Measurements from ENCODE around the gene LYRM1. TPM values are rescaled to one million over a fixed set of nuclear protein-coding genes. Genes with fewer than 3 reads are reported as not detected.

Gene LYRM1
- total RNA-seq, 4 donors from 2014 or later: 40.0 to 201 (median 51.0) TPM

GRCh38 chr16:20878682-20879147, 21.9 kb upstream of the LYRM1 start:
- Histone ChIP-seq H3K4me3 (no peak overlapping the region), H3K27me3 (no peaks in the 10 kb centered on the region), H3K4me1 (peaks cover 0 to 11% of the 10 kb centered on the region in 2 donors), H3K36me3 (no peaks in the 10 kb centered on the region), H3K9me3 (no peaks in the 10 kb centered on the region), H3K27ac (peak overlapping the region; percentile 77 to 79)
- intact Hi-C loops (cut with DNase I; ENCODE audit: low total_unique reads): no loop called here
- no peak for DNase-seq
- no peak for TF ChIP-seq CTCF (IDR thresholded peaks at IDR 0.05)
- TF ChIP-seq POLR2A (IDR thresholded peaks at IDR 0.05): no peak

DNA sequence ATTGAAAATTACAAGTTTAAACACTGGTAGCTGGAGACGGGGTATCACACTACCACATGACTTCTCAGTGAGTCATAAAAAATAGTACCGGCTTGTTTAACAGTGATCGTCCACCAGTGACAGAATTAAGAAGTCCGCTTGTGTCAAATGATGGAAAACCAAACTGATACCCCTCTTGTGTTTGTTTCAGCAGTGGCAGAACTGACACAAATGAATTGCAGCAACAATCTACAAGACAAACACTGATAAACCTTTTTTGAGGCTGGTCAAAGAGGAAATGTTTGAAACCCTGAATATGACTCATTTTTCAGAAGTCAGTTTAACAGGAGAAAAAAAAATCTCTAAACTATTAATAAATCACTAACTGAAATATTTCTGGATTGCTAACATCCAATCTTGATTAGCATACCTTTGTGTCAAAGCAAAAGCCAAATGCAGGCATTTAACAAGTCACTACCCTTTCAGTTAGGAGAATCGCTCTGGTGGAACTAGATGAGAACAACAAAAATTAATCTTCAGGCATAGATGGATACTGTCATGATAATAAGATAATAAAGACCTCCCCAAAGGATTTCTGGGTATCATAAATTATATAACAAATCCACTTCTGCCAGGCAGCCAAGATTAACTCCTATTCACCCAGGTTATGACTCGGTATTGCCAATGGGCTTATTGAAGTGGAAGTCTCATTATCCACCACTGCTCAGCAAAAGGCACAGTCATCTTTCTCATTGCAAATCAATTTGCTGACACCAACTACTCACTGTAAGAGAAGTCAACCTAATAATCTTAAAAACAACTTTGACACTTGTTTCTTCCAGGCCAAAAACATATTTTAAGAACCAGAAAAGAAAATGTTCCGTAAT, 21.2 kb upstream of the LYRM1 start:
- Histone ChIP-seq H3K4me3 (no peak overlapping the region), H3K27me3 (no peaks in the 10 kb centered on the region), H3K9me3 (no peaks in the 10 kb centered on the region), H3K27ac (peak overlapping the region; percentile 77 to 79), H3K36me3 (no peaks in the 10 kb centered on the region), H3K4me1 (peaks cover 0 to 16% of the 10 kb centered on the region in 2 donors)
- TF ChIP-seq CTCF (IDR thresholded peaks at IDR 0.05): no peak
- TF ChIP-seq POLR2A (IDR thresholded peaks at IDR 0.05): no peak
- intact Hi-C loops (cut with DNase I; ENCODE audit: low total_unique reads): no loop called here
- no peak for DNase-seq

- TF ChIP-seq POLR2A (IDR thresholded peaks at IDR 0.05): no peak
- TF ChIP-seq CTCF (IDR thresholded peaks at IDR 0.05): no peak
- peak overlapping the region; percentile 77 to 79 for H3K27ac ChIP-seq
- H3K27me3 ChIP-seq: no peaks in the 10 kb centered on the region
- intact Hi-C loops (cut with DNase I; ENCODE audit: low total_unique reads): no loop called here
- no peak overlapping the region for H3K4me3 ChIP-seq
- H3K9me3 ChIP-seq: no peaks in the 10 kb centered on the region
- no peaks in the 10 kb centered on the region for H3K36me3 ChIP-seq
- no peak for DNase-seq
- peaks cover 5 to 16% of the 10 kb centered on the region in 2 donors for H3K4me1 ChIP-seq
Observed at GRCh38 chr16:20880867-20881502, 19.6 kb upstream of the LYRM1 start.

GRCh38 chr16:20881503-20881878, 19.1 kb upstream of the LYRM1 start:
- Histone ChIP-seq H3K4me3 (no peak overlapping the region), H3K36me3 (no peaks in the 10 kb centered on the region), H3K27ac (peak overlapping the region in 1 of 2 donors; percentile 77), H3K9me3 (no peaks in the 10 kb centered on the region), H3K27me3 (no peaks in the 10 kb centered on the region), H3K4me1 (peaks cover 6 to 16% of the 10 kb centered on the region in 2 donors)
- intact Hi-C loops (cut with DNase I; ENCODE audit: low total_unique reads): no loop called here
- TF ChIP-seq POLR2A (IDR thresholded peaks at IDR 0.05) (no peak), CTCF (IDR thresholded peaks at IDR 0.05) (no peak)
- DNase-seq: no peak

Measured in uterus (tissue), 4 donors.